ENCODE data around the gene ABCA12.
"Not testable (repeated sequence)": the region's sequence is repeated elsewhere in the genome, so short reads cannot be mapped to it uniquely, and the experiment has no call there.

ABCA12 gene, protein sequence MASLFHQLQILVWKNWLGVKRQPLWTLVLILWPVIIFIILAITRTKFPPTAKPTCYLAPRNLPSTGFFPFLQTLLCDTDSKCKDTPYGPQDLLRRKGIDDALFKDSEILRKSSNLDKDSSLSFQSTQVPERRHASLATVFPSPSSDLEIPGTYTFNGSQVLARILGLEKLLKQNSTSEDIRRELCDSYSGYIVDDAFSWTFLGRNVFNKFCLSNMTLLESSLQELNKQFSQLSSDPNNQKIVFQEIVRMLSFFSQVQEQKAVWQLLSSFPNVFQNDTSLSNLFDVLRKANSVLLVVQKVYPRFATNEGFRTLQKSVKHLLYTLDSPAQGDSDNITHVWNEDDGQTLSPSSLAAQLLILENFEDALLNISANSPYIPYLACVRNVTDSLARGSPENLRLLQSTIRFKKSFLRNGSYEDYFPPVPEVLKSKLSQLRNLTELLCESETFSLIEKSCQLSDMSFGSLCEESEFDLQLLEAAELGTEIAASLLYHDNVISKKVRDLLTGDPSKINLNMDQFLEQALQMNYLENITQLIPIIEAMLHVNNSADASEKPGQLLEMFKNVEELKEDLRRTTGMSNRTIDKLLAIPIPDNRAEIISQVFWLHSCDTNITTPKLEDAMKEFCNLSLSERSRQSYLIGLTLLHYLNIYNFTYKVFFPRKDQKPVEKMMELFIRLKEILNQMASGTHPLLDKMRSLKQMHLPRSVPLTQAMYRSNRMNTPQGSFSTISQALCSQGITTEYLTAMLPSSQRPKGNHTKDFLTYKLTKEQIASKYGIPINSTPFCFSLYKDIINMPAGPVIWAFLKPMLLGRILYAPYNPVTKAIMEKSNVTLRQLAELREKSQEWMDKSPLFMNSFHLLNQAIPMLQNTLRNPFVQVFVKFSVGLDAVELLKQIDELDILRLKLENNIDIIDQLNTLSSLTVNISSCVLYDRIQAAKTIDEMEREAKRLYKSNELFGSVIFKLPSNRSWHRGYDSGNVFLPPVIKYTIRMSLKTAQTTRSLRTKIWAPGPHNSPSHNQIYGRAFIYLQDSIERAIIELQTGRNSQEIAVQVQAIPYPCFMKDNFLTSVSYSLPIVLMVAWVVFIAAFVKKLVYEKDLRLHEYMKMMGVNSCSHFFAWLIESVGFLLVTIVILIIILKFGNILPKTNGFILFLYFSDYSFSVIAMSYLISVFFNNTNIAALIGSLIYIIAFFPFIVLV (N-terminal part only)

DNA sequence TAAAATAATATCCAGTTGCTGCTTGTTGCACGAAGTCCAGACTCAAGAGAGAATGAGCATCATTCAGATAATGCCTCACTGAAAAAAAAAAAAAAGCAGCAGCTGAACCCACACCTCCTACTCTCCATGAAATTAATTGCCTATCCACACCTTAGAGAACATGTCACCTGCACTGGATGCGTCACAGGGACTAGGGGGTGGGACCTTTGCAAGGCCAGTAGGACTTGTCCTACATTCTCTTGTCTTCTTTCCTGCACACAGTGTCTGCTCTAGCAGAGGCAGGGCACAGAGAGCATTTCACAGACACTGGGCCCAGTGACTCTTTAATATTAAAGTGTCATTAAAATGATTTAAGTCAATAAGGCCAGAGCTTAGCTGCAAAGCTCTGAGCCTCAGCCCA is at the start of gene ABCA12:
ABCA12 (minus strand) TSS at position 148 of the 400 bp plus-strand sequence. CDS start 418 bp downstream, outside the sequence.
- no peak for DNase-seq

DNA sequence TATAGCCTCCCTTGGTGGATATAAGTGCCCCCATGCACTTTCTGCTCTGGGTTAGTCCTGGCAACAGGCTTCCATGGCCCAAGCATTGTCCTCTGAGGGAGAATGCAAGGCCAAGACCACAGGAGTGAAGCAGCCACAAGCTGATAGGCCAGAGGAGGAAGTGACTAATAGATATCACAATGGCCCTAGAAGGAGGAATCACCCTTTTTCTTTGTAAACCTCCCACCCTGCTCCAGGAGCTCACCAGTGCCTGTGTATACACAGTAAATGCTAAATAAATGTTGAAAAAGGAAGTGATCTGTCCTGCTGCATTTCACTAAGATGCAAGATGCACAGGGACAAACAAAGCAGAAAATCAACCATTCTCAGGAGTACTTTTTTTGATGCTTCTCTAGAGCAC is 49.7 kb upstream of the ABCA12 start:
- DNase-seq: no peak

DNA sequence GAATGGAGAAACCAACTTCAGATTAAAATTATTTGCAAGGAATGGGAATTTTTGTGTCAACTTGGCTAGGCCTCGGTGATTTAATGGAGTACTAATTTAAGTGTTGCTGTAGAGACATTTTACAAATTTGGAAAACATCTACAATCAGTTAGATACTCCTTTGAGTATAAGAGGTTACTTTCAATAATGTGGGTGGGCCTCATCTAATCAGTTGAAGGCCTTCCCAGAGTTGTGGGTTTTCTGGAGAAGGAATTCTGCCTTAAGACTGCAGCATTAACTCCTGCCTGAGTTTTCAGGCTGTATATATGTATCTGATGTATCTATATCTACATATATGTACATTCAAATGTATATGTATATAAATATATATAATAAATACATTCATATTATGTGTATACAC is 47.6 kb upstream of the ABCA12 start:
- no peak for DNase-seq

DNA sequence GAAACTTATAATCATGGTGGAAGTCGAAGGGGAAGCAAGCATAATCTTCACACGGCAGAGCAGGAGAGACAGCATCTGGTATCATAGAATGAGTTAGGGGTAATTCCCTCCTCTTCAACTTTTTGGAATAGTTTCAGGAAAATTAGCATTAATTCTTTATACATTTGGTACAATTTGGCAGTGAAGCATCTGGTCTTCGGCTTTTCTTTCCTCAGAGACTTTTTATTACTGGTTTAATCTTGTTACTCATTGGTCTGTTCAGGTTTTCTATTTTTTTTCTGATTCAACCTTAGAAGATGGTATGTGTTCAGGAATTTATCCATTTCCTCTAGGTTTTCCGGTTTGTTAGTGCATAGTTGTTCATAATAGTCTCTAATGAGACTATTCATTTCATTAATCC is 39.7 kb upstream of the ABCA12 start:
- no peak for DNase-seq

DNA sequence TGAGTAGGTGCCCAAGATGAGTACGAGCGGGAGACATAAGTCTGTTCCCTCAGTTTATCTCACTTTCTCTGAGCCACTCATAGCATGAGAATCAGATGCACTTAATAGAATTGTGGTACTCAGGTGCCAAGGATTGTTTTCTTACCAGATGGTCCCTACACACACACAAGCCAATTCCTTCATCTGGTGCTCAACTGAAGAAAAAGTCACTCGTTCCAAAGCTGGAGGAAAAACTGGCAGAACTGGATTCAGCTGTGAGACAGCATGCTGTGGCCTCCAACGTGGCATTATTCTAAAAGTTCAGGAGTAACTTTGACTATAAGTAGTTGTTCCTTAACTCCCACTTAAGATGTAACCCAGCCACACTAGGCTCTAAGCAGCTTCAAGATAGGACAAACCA is 33.4 kb upstream of the ABCA12 start:
- DNase-seq: no peak

DNA sequence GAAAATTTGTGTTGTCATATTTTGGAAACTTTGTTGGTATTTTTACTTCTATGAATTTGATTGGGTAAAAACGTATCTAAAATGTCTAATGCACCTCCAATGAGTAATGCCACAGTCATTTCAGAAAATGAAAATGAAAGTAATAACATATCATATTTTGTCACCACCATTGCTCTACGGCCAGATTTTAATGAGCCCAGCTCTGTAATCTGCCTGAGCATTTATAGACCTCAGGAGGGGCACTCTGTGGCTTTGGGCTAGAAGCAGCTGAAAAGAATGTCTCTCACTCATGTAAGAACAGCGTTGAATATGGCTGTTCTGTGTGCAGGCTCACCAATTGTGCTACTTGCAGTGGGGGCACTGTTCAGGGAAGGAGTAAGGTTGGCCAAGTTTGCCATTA is 32.7 kb upstream of the ABCA12 start:
- DNase-seq: no peak

DNA sequence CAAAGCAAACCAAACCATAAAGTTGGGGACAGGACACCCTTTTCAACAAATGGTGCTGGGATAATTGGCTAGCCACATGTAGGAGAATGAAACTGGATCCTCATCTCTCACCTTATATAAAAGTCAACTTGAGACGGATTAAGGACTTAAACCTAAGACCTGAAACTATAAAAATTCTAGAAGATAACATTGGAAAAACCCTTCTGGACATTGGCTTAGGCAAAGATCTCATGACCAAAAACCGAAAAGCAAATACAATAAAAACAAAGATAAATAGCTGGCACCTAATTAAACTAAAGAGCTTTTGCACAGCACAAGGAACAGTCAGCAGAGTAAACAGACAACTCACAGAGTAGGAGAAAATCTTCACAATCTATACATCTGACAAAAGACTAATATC is 28.1 kb upstream of the ABCA12 start:
- DNase-seq: not testable (repeated sequence)

DNA sequence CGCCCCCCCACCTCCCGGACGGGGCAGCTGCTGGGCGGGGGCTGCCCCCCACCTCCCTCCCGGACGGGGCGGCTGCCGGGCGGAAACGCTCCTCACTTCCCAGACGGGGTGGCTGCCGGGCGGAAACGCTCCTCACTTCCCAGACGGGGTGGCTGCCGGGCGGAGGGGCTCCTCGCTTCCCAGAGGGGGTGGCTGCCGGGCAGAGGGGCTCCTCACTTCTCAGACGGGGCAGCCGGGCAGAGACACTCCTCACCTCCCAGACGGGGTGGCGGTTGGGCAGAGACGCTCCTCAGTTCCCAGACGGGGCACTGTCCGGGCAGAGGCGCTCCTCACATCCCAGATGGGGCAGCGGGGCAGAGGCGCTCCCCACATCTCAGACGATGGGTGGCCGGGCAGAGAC is 24.9 kb upstream of the ABCA12 start:
- not testable (repeated sequence) for DNase-seq

DNA sequence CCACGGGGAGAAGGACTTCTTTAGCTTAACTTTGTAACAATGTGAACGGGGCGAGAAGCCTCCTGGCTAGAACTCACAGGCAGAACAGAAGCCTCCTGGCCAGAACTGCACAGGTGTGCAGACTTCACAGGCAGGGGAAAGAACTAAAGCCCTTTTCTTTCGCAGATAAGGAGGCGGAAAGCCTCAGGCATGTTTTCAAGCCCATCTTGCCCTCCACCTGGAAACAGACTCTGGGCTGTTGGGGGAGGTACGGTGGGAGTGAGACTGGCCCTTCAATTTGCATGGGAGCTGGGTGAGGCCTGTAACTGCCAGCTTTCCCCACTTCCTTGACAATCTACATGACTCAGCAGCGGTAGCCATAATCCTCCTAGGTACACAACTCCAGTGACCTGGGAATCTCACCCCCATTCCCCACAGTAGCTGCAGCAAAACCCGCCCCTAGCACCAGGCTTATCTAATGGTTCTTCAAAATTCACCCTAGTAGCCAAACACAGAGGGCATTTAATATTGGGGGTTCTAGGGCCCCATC is 22.9 kb upstream of the ABCA12 start:
- DNase-seq: no peak

DNA sequence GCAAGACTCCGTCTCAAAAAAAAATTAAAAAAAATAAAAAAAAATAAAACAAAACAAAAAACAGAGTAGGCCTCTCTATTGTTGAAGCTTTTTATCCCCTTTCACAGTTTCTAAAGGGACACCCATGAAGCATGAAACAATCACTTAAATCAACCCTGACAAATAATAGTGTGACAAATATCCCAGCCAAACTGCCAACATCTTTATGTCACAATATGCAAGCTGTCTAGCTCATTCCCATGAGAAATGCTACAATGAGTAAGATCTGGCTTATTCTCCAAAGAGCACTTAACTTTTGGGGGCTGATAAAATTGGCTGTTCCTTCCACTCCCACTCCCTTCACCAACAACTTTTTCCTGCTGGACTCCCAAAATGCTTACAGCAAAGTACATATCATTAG is 21.7 kb upstream of the ABCA12 start:
- DNase-seq: no peak

DNA sequence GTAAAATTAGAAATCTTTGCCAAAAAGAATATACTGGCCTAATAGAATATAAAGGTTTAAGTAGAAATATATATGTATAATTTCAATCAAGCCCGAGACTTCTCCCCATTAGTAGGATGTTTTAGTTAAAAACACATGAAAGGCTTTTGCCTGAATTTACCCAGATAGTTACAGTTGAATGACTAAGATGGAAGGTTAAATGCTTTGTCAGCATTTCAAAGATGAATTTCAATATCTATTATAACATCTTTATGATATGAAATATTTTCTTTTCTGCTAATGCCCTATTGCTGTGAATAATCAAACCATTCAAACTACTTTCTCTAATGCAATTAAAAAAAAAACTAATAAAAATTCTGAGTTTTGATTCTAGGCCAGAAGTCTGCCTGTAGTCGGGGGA is 18.0 kb upstream of the ABCA12 start:
- DNase-seq: no peak

DNA sequence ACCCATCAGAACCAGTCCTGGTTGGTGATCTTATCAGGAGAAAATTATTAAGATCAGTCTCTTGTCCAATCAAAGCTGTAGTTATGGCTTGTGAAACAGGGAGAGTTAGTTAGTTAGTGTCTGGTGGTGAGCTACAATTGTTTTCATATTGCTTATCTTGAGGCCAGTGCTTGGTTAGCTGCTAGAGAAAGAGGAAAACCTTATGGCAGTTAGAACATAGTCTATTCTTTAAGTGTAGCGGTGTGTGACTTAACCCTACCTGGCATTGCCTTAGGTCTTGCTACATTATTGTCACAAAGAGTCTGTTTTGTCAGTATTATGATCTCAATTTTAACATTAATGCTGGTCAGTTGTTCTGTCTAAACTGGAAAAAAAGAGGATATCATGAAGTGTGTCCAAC is 11.5 kb upstream of the ABCA12 start:
- DNase-seq: no peak

DNA sequence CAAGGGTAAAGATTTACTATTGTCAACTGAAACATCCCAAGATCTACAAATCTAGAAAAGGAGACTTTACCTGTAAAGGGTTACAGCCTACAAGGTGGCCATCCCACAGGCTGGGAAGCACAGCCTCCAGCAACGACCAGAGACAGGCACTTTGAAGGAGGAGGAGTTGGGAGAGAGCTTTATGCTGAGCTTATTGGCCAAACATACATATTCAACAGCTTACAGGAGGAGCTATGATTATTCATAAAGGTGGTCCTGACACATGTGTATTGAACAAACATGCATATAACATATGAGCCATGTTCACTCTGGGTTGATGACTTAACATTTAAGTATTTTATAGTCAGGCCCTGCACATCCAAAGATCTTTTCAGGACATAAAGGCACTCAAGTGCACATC is 11.1 kb upstream of the ABCA12 start:
- DNase-seq: no peak

DNA sequence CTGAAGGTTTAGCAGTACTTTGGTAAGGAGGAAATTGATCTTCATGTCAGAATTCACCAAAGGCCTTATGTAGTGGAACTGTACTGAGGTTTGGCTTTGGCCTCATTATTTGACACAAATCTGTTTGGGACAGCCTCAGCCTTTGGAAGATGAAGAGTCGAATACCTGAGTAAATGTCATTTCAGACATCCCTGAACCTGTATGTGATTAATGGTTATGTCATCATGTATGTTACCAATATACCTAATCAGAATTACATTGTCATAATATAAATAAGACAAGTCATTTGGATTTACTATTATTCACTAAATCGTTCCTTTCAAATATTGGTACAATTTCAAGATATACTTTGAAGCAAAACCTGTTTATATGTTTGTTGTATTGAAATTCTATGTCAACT is 10.6 kb upstream of the ABCA12 start:
- DNase-seq: no peak

DNA sequence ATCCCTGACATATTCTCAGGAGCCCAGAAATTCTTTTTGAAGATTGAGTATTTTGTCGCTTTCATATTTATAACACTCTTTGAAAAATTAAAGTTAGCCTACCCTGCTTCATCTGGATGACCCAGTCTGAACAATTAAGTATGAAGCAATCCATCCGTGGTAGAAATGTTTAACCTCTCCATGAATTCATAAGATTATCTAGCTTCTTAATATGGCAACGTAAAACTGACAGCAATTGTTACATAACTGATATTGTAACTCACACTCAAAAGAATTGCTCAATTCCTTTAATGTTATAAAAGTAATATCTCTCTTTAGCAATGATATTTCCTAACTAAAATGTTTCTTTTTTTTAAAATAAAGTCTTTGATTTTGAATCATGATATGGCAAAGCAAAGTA is 7.2 kb upstream of the ABCA12 start:
- DNase-seq: no peak

DNA sequence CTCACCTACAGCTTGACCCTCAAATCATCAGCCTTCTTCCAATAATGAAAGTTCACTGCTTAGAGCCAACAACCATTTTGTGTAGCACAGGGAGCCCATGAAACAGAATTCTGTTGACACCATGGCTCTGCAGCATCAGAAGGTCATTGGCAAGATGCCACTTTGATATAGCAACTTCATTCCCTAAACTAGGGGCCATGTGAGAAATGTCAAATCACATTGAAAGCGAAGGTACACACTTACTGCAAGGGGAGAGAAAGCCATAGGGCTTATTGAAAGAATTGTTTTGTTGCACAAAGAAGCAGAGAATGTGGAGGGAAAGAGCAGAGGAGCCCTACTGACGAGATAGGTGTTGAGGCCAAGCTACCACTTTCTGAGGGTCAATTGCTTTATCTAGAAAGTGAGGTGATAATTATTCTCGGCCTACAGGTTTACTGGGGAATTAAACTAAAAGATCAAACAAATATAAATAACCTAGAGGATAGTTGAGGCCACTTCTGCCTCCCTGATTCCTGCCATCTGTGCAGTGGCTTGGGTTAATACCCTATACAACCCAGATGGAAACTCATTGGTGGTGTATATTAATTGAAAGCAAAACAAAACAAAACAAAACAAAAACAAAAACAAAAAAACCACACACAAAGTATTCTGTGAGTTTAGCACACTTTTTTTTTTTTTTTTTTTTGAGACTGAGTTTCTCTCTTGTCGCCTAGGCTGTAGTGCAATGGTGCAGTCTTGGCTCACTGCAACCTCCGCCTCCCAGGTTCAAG is 5.9 kb upstream of the ABCA12 start:
- DNase-seq: no peak

DNA sequence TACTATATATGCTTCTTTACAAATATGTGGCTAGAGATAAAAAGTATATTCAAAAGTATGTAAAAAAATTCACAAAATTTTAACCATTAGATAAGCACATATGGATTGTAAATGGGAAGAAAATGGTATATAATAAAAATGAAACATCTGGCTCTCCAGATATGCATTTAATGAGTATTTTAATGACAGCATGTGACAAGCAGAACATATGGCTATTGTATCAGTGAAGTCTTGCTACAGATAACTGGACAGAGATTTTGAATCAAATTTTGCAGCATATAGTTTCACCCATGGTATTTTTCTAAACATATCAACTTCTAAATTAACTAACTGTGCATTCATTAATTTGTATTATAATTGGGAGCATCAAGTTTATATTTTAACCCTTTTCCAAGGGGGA is 5.0 kb upstream of the ABCA12 start:
- DNase-seq: no peak

DNA sequence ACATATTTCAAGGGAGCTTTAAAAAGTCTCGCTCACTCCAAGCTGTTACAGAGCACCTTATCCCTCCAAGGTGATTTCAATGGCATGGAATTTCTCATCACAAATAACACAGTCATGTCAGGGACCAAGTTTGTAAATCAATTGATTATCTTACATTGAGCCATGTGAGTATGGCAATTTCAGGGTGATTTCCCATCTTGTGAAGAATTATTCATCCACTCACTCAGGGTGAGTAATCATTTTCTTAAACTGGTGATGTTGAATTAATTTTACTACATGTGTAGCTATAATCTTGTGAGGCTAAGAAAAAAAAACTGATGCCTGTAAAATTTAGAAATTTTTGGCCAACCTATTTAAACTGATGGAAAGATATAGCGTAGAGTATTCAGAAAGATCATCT is 3.3 kb upstream of the ABCA12 start:
- no peak for DNase-seq

DNA sequence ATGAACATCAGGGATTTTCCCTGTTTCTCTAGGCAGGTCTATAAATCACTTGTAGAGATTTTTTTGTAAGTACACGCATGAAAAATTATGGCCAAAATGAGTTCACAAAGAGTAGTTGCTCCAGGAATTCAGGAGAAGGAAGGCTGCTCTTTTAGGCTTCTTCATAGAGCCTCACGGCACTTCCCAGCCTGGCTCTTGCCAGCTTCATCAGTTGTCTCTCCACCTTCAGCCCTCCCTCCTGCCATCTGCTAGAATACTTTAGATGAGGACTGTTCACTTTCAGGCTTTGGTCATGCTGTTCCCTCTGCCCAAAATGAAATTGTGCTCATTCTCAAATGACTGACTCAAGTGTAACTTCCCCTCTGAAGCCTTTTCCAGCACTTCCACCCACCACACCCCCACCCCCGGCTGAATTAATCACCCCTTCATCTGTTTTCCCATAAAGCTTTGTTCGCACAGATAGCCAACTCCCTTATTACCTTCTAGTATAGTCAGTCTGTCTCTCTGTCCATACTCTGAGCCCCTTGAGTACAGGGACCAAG is 1.8 kb upstream of the ABCA12 start:
- DNase-seq: no peak

DNA sequence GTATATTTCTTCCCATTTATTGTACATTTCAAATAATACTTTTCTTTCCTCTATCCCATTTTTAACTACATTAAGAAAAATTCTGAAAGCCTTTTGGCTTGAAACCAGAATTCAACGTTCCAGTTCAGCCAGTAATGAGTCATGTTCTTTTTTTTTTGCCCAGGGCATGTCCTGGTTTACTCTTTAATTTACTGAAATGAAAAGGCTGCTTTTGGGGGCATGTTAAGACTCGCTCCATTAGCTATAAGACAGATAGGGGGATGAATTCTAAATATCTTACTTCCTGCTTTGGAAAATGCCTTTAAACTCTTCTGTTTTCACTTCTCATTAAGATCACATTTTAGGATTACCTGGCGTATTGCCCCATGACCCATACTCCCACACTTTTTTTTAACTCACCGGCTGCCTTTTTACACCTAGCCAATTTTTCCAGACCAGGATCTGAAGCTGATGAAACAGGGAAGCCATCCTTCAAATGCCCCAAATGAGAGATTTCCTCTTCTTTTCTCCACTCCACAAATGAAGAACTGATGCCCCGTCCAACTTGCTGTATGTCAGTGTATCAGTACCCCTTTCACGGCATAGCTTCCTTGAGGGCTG is 585 bp downstream of the ABCA12 start:
- DNase-seq: no peak

DNA sequence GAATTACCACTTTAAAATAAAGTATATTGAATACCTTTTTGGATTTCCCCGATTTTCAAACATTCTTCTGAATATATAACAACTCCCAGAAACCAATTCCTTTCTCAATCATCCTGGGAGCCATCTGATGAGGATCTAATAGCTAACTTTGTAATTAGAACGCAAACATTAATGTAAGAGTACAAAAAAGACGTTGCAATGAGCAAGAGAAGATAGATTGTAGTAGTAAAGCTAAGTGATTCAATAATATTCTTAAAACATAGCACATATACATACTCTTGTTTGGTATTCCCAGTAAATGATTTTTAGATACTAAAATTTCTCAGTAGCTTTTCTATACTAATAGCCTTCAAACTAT is 1.1 kb downstream of the ABCA12 start:
- DNase-seq: no peak

Data from NCI-H1092 (cell line).